GM18873 (cell line): ENCODE results near the gene DAB1.

Source experiments
- ATAC-seq: cut with Tn5 transposase; IDR thresholded peaks from one replicate; pipeline ENCODE4 v1.9.1; 2021; ENCODE audit warnings: mild to moderate bottlenecking, moderate library complexity, moderate number of reproducible peaks; ENCODE audit not compliant: unreplicated experiment, low FRiP score

The DAB1 gene

DNA sequence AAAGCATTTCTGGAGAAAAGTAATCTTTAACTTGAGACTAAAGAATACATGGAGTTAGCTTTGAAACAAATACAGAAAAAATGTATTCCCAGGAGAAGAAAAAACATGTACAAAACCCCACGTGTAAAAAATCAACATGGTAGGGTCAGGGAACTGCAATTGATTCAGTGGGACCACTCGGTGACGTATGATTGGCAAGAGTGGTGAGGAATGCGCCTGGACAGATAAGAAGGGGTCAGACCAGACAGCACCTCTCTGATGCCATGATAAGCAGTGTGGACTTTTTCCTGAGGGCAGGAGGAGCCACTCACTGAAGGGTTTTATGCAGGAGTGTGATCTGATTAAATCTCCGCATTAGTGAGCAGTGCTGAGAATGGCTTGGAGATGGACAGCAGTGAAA is 142.5 kb downstream of the DAB1 start:
- no peak for ATAC-seq

DNA sequence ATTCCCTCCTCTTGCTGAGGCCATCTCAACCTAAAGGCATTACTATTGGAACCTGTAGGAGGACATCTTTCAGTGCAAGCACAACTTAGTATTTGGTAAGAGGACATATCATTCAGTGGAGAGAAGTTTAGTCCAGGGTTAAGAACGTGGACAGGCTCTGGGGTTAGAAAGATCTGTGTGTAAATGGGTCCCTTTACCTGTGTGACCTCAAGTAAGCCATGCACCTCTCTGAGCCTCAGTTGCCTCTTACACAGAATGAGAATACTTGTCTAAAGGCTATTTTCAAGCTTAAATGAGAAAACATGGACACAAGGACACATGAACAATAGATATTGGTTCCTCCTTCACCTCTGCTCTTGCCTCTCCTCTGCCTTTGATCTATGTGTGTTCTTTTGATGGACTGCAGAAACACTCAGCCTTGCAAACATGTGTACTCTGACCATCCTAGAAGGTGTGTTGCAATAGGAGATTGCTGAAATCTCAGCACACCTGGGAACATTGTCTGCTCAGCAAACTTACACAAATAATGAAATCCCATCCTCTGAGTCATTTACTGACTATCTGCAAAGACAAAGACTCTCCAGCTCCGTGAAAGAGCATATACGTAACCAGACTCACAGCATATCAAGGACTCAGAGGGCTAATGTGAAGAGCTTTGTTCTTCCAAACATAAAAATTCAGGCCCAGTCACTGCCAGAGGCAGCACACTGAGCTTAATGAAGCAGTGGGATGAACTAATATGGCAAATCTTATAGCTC is 143.8 kb downstream of the DAB1 start:
- ATAC-seq: no peak

DNA sequence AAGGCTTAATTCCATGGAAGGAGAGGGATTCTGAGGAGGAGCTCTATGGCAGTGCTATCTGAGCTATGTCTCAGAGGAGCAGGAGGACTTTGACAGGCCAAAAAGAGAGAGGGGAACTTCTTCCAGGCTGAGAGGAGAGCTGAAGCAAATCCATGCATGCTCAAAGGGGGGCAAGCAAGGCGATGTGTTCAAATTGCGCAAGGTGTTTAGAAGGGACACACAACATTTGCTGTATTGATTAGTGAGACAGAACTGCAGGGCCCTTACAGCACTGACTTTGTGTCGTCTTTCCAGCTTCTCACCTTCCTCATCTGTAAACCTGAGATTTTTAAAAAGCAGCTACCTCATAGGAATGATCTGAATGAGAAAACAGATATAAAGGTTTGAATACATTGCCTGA is 145.3 kb downstream of the DAB1 start:
- ATAC-seq: no peak

DNA sequence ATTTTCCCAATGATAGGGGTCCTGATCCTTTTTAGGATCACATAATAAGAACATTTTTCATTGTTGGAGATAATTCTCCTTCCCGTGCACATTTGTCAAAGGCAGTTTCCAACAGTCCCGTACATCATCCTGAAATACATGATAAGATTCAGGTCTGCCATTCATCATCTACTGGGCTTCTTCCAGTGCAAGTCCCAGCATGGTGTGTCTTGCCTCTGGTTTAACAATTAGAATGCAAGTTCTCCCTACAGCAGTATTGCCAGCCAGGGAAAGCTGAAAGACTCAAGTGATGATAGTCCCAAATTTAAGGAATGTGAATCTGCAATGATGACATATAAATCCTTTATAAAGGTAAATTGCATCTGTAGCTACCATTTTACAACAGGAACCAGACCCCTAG is 146.2 kb downstream of the DAB1 start:
- no peak for ATAC-seq

DNA sequence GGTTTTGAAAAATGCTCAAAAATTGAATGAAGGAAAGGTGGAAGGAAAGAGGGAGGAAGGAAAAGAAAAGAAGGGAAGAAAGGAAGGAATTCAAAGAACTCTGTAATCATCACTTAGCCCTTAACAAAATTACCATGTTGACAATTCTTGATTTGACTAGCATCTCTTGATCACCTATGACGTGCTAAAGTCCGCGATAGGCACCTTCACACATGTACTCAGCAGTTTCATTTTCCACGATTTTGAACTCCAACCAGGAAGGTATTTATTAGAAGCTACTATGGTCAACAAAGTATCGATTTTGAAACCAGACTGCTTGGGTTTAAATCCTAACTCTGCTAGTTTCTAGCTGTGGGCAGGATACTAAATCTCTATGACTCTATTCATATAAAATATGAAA is 146.9 kb downstream of the DAB1 start:
- ATAC-seq: no peak

DNA sequence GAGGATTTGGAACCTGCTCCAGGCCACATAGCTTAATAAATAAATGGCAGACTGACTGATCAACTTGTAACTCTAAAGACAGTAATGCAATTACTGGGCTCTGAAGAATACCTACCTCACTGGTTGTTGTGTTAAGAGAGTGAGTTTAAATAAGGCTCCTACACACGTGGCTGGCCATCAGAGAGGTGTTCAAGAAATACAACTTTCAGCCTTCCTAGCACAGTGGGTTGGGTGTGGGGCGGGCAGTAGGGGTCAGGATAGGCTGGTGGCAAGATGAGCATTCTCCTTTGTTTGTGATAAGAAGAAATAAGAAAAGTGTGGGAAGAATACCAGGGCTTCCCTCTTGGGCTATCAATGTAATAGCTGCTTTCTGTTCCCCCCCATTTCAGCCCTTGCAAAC is 151.3 kb downstream of the DAB1 start:
- ATAC-seq: no peak

DNA sequence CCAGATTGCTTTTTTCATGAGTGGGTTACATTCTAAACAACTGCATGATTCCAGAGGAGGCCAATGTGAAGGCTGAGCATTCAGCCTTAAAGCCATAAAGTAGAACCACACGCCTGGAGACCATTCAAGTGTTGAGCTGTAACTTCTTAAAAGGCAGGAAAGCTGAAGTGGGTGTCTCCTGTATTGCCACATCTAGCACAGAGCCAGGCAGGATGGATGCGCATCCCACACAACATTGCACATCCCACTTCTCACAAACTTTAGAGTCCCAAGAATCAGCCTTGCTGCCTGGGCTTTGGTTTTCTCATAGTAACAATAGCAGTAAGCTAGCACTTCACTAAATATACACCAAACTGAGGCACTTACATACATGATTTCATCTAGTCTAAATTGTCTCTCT is 151.7 kb downstream of the DAB1 start:
- ATAC-seq: no peak

DNA sequence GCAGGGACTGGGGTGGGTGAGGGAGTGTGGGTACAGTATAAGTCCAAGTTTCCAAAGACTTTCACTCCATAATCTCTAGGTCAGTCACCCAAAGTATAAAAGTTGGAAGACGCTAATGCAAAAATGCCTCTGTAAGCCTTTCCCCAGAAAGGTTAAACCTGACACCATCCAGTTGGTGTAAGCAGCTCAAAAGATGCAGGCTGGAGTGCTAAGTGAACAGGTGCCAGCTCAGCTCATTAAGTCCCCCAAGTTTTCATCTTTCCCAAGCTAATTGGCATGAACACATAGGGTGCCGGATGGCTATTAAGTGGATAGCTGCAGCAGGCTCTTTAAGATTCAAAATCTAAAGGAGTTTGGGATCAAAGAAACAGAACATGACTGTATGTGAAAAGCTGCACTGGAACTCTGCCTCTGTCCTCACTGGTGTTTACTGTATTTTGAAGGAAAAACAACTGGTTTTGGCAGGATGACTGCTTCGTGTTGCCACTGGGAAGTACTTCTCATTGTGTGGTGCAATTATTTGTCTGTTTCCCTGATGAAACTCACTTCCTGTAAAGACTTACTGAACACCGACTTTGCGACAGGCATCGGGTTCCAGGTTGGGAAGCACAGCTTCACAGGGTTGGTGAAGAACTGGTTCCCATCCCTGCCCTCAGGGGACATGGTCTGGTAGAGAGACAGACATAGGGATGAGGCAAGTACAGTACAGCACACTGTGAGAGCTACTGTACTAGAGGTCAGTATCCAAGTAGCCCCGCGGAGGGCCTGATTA is 152.7 kb downstream of the DAB1 start:
- ATAC-seq: no peak

DNA sequence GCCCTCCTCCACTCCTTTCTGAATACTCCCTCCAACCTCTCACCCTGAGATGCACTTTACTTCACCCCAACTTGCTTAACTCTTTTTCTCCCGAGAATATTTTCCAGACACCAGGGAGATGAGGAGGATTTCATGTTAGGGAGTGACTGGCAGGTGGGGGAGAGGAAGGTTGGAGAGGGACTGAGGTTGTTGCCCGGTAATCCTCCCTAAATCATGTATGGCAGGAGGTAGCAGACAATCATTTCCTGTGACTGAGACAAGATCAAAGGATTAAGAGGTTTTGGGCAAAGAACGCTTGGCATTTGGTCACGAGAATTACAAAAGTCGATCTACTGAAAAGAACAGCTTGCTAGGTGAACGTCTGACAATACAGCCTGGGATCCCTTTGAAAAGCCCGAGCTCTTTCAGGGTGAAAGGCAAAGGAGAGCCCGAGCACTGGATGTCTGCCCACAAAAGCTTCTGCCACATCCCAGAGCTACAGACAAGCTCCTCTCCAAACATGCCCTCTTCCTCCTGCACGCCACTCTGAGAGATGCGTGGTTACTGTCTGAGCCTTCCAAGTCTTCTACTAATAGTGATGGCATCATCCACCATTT is 154.1 kb downstream of the DAB1 start:
- ATAC-seq: no peak

DNA sequence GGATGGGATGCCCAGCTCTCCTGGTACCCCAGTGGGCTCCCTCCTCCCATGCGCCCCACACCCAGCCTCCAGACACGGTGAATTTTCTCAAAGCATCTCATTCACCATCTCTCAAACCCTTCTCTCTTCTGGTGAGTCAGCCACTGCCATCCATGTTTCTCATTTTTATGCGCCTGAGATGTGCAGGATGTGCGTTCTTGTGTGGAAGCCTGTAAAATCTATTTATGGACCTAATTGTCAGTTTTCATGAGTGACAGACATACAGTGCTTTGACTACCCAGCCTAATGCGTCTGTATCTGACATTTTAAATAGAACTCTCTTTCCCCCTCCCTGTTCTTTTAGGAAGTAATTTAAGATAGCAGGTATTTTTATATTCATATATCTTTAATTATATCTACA is 158.8 kb downstream of the DAB1 start:
- no peak for ATAC-seq

DNA sequence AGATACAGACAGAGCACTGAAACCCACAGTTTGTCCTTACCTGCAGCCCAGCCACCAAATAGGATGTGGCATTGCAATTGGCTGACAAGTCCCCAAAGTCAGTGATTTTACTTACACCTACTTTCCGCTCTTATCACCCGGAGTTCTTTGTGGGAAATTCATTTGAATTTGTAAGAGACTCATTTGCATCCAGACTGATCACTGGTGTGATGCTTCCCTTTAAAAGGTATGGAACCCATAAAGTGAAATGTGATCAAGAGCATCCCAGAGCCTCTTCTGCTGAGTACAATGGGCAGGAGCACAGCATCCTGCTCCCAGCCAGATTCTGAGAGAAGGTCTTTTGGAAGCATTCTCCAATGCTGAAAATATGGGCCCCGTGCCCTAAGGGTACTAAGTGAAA is 161.4 kb downstream of the DAB1 start:
- no peak for ATAC-seq

DNA sequence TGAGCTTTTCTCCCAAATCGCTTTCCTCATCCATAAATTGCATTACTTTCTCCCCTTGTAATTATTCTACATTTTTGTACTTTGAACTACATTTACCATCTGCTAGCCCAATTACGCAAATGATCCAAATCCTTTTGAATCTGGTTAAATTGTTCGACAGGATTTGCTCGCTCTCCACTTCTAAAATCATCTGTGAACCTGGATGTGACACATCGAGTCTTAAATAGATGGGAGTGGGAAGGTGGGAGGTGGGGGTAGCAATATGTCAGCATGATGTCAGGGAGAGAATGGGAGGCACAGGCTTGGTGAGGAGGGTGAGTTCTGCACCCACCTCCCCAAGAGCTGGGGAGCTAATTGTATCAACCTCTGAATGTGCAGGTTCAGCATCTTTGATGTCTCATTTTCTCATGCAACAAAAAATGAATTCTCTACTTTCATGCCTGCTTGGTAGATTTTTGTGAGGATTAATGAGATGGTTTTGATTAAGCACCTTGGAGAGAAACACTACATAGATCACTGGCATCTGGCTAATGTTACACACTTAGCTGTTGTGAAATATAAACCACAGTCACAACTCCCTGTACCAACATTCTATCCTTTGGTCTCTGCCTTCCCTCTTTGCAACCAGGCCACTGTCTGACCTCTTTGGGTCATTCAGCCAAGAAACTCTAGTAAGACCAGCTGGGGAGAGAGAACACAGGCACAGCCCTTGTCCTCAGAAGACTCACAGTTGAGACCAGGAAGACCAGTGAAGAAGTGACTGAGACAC is 165.1 kb downstream of the DAB1 start:
- ATAC-seq: no peak

DNA sequence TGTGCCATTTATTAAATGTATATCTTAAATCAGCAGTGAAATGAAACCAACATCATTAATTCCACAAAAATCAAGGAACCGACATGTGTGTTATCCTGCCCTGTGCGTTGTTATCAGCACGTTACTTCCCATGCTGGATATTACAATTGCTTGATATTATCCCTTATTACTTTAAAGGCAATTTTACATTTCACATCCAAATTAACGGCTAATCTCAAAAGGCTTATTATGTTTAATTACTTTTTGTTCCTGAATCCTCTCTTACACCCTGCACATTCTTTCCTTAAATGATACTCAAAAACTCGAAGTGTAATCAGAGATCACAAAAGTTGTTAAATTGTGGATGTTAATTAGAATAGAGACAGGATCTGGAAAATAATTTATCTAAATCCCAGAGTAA is 167.9 kb downstream of the DAB1 start:
- ATAC-seq: no peak

DNA sequence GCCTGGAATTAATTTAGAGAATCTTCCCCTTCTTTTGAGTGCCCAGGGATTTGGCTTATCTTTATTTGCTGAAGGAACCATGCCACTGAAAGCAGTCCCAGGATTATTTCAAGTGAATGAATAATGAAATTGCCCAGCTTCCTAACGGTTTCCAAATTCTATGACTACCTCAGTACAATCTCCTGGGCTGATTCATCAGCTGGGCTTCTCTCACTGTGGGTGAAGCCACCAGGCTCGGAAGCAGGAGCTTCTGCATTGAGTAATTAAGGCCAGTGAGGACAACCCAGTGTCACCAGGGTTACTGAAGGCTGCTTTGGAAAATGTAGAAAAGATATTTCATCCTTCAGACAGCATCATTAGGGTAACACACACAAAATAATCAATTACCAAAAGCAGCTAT is 169.8 kb downstream of the DAB1 start:
- no peak for ATAC-seq

DNA sequence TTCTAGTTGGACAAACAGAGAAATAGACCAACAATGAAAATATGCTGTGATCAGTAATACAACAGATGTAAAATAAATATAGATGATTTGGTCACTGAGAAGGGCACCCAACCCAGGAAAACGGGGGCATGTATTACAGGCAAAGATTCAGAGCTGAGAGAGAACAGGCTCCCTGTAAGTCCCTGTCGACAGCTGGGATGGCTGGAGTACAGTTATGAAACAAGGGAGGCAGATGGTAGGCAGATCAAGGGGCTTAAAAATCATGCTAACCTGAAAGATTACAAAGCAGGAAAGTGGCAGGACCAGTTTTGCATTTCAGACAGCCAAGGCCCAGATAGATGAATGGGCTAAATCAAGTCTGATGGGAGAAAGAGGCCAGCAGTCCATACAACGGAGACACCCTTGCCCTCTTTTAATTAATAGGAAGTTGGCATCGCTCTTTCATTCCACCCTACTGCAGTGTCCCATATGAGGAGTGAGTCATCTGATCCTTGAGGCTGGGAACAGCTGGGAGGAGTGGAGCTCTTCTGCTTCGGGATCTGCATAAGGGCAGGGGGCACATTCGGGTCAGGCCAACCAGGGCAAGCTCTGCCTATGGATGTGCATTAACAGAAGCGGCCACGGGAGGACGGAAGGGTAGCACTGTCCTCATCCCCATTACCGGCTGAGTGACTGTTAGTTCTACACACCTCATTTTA is 171.1 kb downstream of the DAB1 start:
- ATAC-seq: no peak

DNA sequence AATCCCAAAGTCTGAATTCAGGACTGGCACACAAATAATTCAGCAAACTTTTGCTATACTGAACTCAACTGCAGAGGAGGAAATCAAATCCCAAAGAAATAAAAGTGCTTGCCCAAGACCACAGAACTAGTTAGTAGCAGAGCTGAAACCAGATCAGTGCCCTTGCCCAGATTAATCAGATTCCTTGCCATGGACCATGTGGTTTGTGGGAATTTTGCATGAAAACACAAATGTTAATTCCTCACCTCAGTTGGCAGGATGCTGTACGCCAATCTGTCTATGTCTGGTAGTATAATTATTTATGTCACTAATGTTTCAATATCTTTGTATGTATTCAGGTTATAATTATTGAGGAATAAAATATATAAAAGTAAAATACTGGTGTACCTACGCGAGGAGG is 173.8 kb downstream of the DAB1 start:
- no peak for ATAC-seq

DNA sequence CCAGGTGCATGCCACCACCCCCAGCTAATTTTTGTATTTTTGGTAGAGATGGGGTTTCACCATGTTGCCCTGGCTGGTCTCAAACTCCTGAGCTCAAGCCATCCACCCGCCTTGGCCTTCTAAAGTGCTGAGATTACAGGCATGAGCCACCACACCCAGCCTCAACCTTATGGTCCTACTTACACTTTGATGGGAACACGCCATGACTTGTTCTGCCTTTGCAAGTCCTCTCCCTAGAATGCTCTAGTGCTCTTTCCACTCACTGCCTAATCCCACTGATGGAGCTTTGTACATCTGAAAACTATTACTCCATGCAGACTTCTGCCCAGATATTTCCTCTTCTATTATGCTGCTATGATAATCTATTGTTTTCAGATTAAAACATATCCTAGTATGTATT is 174.3 kb downstream of the DAB1 start:
- ATAC-seq: no peak

DNA sequence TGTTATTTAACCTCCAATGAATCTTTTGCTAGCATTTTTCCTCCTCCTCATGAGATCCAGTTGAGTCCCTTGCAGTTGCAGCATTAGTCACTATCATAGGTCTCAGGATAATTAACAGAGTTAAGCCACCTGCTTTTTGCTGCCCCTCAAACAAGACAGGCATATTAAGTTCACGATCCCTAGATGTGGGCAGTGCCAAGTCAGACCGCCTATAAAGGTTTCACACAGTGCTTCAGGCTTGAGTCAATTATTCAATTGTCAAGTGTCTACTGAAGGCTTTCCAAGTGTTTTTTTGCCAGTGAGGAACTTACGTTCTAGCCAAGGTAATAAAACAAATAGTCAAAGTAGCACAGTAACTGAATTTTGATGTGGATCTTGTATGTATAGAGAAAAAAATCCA is 175.0 kb downstream of the DAB1 start:
- ATAC-seq: no peak

DNA sequence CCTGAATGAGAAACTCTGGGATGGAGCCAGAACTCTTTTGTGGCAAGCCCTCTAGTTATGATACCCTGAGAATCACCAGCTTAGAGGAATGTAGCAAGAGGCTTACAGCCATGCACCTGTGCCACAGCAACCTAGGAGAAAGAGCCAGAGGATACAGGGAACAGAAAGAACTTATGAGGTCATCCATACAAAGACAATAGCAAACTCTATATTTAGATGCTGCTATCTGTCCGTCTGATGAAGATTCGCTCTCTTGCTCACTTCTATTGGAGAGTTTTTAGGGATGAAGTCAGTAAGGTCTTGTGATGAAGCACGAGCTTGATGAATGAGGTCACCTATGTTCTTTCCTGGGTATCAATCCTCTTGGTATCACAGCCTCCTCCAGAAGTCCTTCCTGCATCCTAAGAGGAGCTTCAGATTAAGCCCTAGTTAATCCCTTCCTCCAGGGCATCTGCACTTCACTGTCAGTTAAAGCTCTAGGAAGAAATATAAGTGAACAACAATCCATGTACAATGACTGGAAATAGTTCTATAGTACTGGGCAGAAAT is 185.6 kb downstream of the DAB1 start:
- ATAC-seq: no peak
